ENCODE data around the gene MCRIP2.

MCRIP2 gene

GRCh38 chr16:669666-670065 lies 28.0 kb downstream of the MCRIP2 start:
- DNase-seq (ENCODE audit: low spot score), result no peak

- DNase-seq (ENCODE audit: low spot score), result no peak
These were observed 29.1 kb downstream of the MCRIP2 start for GRCh38 chr16:670485-671352.

GRCh38 chr16:671353-672131 lies 29.9 kb downstream of the MCRIP2 start:
- DNase-seq (ENCODE audit: low spot score), result no peak

- no peak for DNase-seq (ENCODE audit: low spot score)
These were observed 30.7 kb downstream of the MCRIP2 start for GRCh38 chr16:672371-672770.

- no peak for DNase-seq (ENCODE audit: low spot score)
These were observed 31.2 kb downstream of the MCRIP2 start for GRCh38 chr16:672851-673250.

GRCh38 chr16:673399-673991 lies 31.9 kb downstream of the MCRIP2 start:
- no peak for DNase-seq (ENCODE audit: low spot score)

GRCh38 chr16:674214-674881 lies 32.7 kb downstream of the MCRIP2 start:
- DNase-seq (ENCODE audit: low spot score), result no peak

GRCh38 chr16:674968-675883 lies 33.6 kb downstream of the MCRIP2 start, which contains the start of gene RHBDL1:
Gene RHBDL1, plus strand, starts transcription at chr16:675671. Its CDS starts 120 bp downstream, at chr16:675791.
- no peak for DNase-seq (ENCODE audit: low spot score)

GRCh38 chr16:675884-676564 lies 34.4 kb downstream of the MCRIP2 start:
- no peak for DNase-seq (ENCODE audit: low spot score)

- DNase-seq (ENCODE audit: low spot score), result no peak
These were observed 34.9 kb downstream of the MCRIP2 start for GRCh38 chr16:676565-676902.

- DNase-seq (ENCODE audit: low spot score), result no peak
These were observed 35.3 kb downstream of the MCRIP2 start for GRCh38 chr16:676913-677312.

GRCh38 chr16:677316-678190 lies 35.9 kb downstream of the MCRIP2 start:
- DNase-seq (ENCODE audit: low spot score), result no peak

GRCh38 chr16:678209-678857 lies 36.7 kb downstream of the MCRIP2 start:
- no peak for DNase-seq (ENCODE audit: low spot score)

GRCh38 chr16:678858-679813 lies 37.5 kb downstream of the MCRIP2 start:
- peak; percentile 58 for DNase-seq (ENCODE audit: low spot score)

GRCh38 chr16:679814-680624 lies 38.4 kb downstream of the MCRIP2 start, which contains the start of gene STUB1:
Gene STUB1, plus strand, starts transcription at chr16:680410. Its CDS starts 116 bp downstream, at chr16:680526.
- DNase-seq (ENCODE audit: low spot score), result peak; percentile 87

GRCh38 chr16:680625-680945 lies 39.0 kb downstream of the MCRIP2 start:
- no peak for DNase-seq (ENCODE audit: low spot score)
